ENCODE data around the gene NDOR1. TPM values are rescaled to one million over a fixed set of nuclear protein-coding genes. Genes with fewer than 3 reads are reported as not detected.

Gene NDOR1
- total RNA-seq, 5 donors from 2014 or later (not counting 1 experiment from before 2014, with no cell fraction given): 27.6 to 46.7 (median 45.4) TPM

DNA sequence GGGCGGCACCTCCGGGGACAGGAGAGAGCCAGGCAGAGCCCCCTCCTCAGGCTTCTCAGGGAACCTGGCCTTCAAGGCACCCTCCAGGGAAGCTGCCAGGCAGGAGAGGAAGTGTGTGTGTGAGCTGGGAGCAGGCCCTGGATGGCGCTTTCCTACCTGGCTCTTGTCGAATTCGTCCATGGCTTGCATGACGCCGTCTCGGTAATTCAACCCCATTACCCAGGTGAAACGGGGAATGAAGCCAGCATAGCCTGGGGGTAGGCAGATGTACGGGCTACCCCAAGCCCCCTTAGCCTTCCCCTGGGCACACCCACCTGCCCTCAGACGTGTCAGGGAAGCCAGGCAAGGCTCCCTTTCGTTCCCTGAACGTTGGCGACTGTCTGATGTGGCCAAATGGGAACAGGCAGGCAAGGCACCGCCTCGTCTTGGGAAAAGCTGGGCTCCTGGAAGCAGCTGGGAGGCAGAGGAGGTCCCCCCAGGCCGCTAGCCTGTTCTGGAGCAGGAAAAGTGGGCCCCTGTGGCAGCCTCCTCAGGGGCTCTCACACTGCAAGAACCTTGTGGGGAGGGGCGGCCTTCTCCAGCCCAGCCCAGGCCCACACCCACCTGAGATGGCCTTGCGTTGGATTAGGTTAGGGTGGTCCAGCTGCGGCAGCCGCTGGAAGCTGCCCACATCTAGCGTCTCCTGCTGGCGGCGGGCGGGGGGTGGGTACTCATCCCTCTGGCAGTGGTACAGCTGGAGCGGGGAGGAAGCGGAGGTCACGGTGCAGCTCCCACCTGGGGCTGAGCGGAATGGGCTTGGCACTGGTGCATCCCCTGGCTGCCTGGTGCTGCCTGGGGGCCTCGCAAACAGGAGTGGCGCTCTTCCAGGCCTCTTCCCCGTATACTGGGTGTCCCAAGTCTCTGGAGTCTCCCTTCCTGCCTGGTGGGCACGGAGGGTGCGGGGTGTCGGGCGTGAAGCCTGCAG is 39.3 kb downstream of the NDOR1 start:
- POLR2A ChIA-PET: interaction anchor here in 1 of 2 donors (0.6 kb wide), 1 partner anchor 112 kb away, joined by 10 read pairs; no protein-coding TSS in a partner anchor
- Histone ChIP-seq H3K27ac (ENCODE audit: low read length) (no peak overlapping the region), H3K27me3 (replicated peaks in 1 of 2; ENCODE audit: control insufficient read depth in 2 of 2, extremely low read depth in 1 of 2, insufficient read depth in 2 of 2, low read length in 1 of 2) (no peaks in the 10 kb centered on the region), H3K4me1 (ENCODE audit: control insufficient read depth in 1 of 2, extremely low read depth in 1 of 2, insufficient read depth in 2 of 2, low read length in 2 of 2) (peaks cover 2 to 31% of the 10 kb centered on the region in 2 experiments), H3K9me3 (no peaks in the 10 kb centered on the region), H3K36me3 (ENCODE audit: control insufficient read depth in 2 of 2, extremely low read depth in 1 of 2, insufficient read depth in 1 of 2, low read length in 1 of 2) (peaks cover 0 to 19% of the 10 kb centered on the region in 2 donors), H3K4me3 (ENCODE audit: control insufficient read depth in 1 of 2, extremely low read depth in 1 of 2, low read length in 1 of 2) (no peak overlapping the region)
- Mint-ChIP-seq H3K4me1 (peaks cover 18 to 25% (median 19%) of the 10 kb centered on the region in 3 donors), H3K9me3 (no peaks in the 10 kb centered on the region), H3K27ac (no peak overlapping the region), H3K27me3 (no peaks in the 10 kb centered on the region), H3K4me3 (no peak overlapping the region), H3K36me3 (peaks cover 14% of the 10 kb centered on the region)
- DNase-seq (no peak), ATAC-seq (replicated peaks in 1 of 4) (no peak)
- CTCF ChIA-PET: interaction anchor here in 1 of 2 donors (0.6 kb wide), 1 partner anchor 112 kb away, joined by 6 read pairs; no protein-coding TSS in a partner anchor
- 94% methylated on average over 27 of the region's 36 CpGs for WGBS (ENCODE audit: insufficient coverage)

DNA sequence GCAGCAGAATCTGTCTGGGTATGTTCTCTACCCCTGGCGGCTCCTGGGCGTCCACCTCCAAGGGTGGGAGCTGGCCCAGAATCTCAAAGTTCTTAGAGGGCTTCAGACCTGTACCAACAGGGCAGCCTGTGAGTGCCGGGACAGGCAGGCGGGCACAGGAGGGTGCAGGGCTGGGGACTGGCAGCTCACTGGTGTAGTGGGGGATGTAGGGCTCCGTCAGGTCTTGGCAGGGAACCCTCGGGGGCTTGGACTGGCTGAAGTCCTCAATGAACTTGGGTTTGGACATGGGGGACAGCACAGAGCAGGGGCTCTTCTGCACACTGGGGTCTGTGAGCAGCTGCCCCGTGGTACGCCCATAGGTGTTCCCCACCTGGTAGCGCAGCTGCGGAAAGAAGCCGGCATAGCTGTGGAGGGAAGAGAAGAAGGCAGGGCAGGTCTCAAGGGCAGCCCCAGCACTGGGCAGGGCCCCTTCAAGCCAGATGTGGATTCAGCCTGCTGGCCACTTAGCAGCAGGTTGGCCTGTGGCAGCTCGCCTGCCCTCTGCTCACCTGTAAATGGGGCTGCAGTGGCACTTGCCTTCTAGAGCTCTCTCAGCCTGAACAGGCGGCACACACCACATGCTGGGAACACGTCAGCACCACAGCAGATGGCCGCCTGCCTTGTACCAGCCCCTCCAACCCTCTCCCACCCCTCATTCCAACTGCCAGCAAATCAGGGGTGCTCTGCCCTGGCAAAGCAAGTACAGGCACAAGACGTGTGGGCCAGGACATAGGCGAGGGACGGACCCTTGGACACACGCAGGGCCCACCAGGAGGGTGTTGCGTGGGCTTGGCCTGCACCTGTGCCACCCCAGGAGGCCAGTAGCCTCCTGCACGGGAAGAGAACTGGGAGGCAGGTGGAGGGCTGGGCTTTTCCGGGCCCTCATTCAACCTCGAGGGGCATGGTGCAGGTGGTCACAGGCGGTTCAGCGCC is 40.2 kb downstream of the NDOR1 start:
- ChIA-PET CTCF (no interaction called here), POLR2A (no interaction called here)

GRCh38 chr9:137247135-137247915 is 41.8 kb downstream of the NDOR1 start:
- POLR2A ChIA-PET: no interaction called here
- H3K4me1 Mint-ChIP-seq: peaks cover 11 to 16% (median 11%) of the 10 kb centered on the region in 3 donors
- peaks cover 10% of the 10 kb centered on the region for H3K36me3 Mint-ChIP-seq

More for the DNA sequence above, 40.2 kb downstream of the NDOR1 start:
- Mint-ChIP-seq H3K27me3 (no peaks in the 10 kb centered on the region), H3K27ac (no peak overlapping the region), H3K4me1 (peaks cover 16 to 23% (median 19%) of the 10 kb centered on the region in 3 donors), H3K9me3 (no peaks in the 10 kb centered on the region), H3K36me3 (peaks cover 14% of the 10 kb centered on the region), H3K4me3 (no peak overlapping the region)
- Histone ChIP-seq H3K27ac (ENCODE audit: low read length) (no peak overlapping the region), H3K36me3 (ENCODE audit: control insufficient read depth in 2 of 2, extremely low read depth in 1 of 2, insufficient read depth in 1 of 2, low read length in 1 of 2) (peaks cover 0 to 19% of the 10 kb centered on the region in 2 donors), H3K27me3 (replicated peaks in 1 of 2; ENCODE audit: control insufficient read depth in 2 of 2, extremely low read depth in 1 of 2, insufficient read depth in 2 of 2, low read length in 1 of 2) (no peaks in the 10 kb centered on the region), H3K4me1 (ENCODE audit: control insufficient read depth in 1 of 2, extremely low read depth in 1 of 2, insufficient read depth in 2 of 2, low read length in 2 of 2) (peaks cover 2 to 27% of the 10 kb centered on the region in 2 experiments), H3K9me3 (no peaks in the 10 kb centered on the region), H3K4me3 (ENCODE audit: control insufficient read depth in 1 of 2, extremely low read depth in 1 of 2, low read length in 1 of 2) (no peak overlapping the region)
- DNase-seq: no peak
- ATAC-seq (replicated peaks in 1 of 4): no peak
- 91% methylated on average over 22 of the region's 25 CpGs for WGBS (ENCODE audit: insufficient coverage)

GRCh38 chr9:137247916-137248175 is 42.3 kb downstream of the NDOR1 start:
- POLR2A ChIA-PET: no interaction called here

More at GRCh38 chr9:137247135-137247915, 41.8 kb downstream of the NDOR1 start:
- ATAC-seq (replicated peaks in 1 of 4) (no peak), DNase-seq (no peak)
- Histone ChIP-seq H3K9me3 (no peaks in the 10 kb centered on the region), H3K4me1 (ENCODE audit: control insufficient read depth in 1 of 2, extremely low read depth in 1 of 2, insufficient read depth in 2 of 2, low read length in 2 of 2) (peaks cover 0 to 19% of the 10 kb centered on the region in 2 experiments), H3K27ac (ENCODE audit: low read length) (no peak overlapping the region), H3K4me3 (ENCODE audit: control insufficient read depth in 1 of 2, extremely low read depth in 1 of 2, low read length in 1 of 2) (no peak overlapping the region), H3K36me3 (ENCODE audit: control insufficient read depth in 2 of 2, extremely low read depth in 1 of 2, insufficient read depth in 1 of 2, low read length in 1 of 2) (peaks cover 0 to 13% of the 10 kb centered on the region in 2 donors), H3K27me3 (replicated peaks in 1 of 2; ENCODE audit: control insufficient read depth in 2 of 2, extremely low read depth in 1 of 2, insufficient read depth in 2 of 2, low read length in 1 of 2) (no peaks in the 10 kb centered on the region)
- CTCF ChIA-PET: interaction anchor here in 1 of 2 donors (1.0 kb wide), 1 partner anchor 11 kb away, joined by 4 read pairs; no protein-coding TSS in a partner anchor
- H3K9me3 Mint-ChIP-seq: no peaks in the 10 kb centered on the region
- H3K27me3 Mint-ChIP-seq: no peaks in the 10 kb centered on the region
- no peak overlapping the region for H3K27ac Mint-ChIP-seq
- no peak overlapping the region for H3K4me3 Mint-ChIP-seq
- WGBS (ENCODE audit: insufficient coverage): 83% methylated on average over 18 of the region's 20 CpGs

DNA sequence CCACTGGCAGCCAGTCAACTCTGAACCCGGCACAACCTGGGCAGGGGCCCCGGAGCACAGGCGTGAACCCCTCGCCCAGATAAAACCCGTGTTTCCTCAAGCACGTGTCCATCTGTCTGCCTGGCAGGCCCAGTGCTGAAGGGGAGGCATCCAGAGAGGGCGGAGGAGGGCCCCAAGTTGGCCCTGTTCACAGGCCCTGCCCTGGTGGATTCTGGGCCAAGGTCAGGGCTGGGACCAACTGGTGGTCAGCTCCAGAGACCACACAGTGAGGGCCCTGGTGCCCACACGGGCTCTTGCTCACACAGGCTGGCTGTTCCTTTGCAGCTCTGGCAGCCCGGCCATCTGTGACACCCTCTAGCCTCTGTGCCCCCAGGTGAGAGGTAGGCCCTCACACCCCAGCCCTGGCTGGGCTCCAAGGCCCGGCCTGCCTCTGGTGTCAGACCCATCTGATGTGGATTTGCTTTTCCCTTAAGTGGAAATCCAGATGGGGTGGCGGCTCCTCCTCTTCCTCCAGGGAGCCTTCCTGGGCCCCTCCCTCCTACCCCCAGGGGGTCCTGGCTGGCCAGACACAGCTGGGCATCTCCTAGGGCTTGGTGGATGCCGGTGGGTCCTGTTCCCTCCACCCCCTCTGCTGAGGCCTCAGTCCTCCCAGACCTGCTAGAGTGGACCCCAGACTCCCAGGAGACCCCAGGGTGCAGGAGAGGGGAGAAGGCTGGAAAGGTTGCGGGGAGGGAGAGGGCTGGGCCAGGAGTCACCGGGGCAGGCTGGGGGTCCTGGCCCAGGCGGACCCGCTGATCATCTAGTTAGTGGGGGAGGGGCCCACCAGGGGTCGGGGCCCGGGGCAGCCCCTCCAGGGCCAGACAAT is 45.1 kb downstream of the NDOR1 start:
- H3K36me3 Mint-ChIP-seq: no peaks in the 10 kb centered on the region

More at GRCh38 chr9:137247916-137248175, 42.3 kb downstream of the NDOR1 start:
- peaks cover 0 to 7% of the 10 kb centered on the region in 2 donors for H3K36me3 ChIP-seq (ENCODE audit: control insufficient read depth in 2 of 2, extremely low read depth in 1 of 2, insufficient read depth in 1 of 2, low read length in 1 of 2)
- no peak overlapping the region for H3K4me3 ChIP-seq (ENCODE audit: control insufficient read depth in 1 of 2, extremely low read depth in 1 of 2, low read length in 1 of 2)
- H3K4me1 ChIP-seq (ENCODE audit: control insufficient read depth in 1 of 2, extremely low read depth in 1 of 2, insufficient read depth in 2 of 2, low read length in 2 of 2): peaks cover 0 to 13% of the 10 kb centered on the region in 2 experiments
- H3K9me3 ChIP-seq: no peaks in the 10 kb centered on the region
- no peak overlapping the region for H3K27ac Mint-ChIP-seq
- H3K27me3 ChIP-seq (replicated peaks in 1 of 2; ENCODE audit: control insufficient read depth in 2 of 2, extremely low read depth in 1 of 2, insufficient read depth in 2 of 2, low read length in 1 of 2): no peaks in the 10 kb centered on the region
- no peak for DNase-seq
- H3K36me3 Mint-ChIP-seq: peaks cover 5% of the 10 kb centered on the region
- no peaks in the 10 kb centered on the region for H3K27me3 Mint-ChIP-seq
- CTCF ChIA-PET: no interaction called here
- H3K27ac ChIP-seq (ENCODE audit: low read length): no peak overlapping the region
- no CpG with 5 or more reads among the region's 6 CpGs for WGBS (ENCODE audit: insufficient coverage)
- H3K4me1 Mint-ChIP-seq: peaks cover 5 to 11% (median 5%) of the 10 kb centered on the region in 3 donors
- no peak for ATAC-seq (replicated peaks in 1 of 4)
- H3K4me3 Mint-ChIP-seq: no peak overlapping the region
- no peaks in the 10 kb centered on the region for H3K9me3 Mint-ChIP-seq

More for the DNA sequence above, 45.1 kb downstream of the NDOR1 start:
- 85% methylated on average over 13 of the region's 18 CpGs for WGBS (ENCODE audit: insufficient coverage)
- no peak overlapping the region for H3K27ac Mint-ChIP-seq
- ChIA-PET CTCF (no interaction called here), POLR2A (no interaction called here)
- H3K27me3 ChIP-seq (replicated peaks in 1 of 2; ENCODE audit: control insufficient read depth in 2 of 2, extremely low read depth in 1 of 2, insufficient read depth in 2 of 2, low read length in 1 of 2): no peaks in the 10 kb centered on the region
- DNase-seq (no peak), ATAC-seq (replicated peaks in 1 of 4) (no peak)
- no peaks in the 10 kb centered on the region for H3K9me3 Mint-ChIP-seq
- peaks cover 4 to 5% (median 4%) of the 10 kb centered on the region in 3 donors for H3K4me1 Mint-ChIP-seq
- no peak overlapping the region for H3K4me3 ChIP-seq (ENCODE audit: control insufficient read depth in 1 of 2, extremely low read depth in 1 of 2, low read length in 1 of 2)
- no peaks in the 10 kb centered on the region for H3K36me3 ChIP-seq (ENCODE audit: control insufficient read depth in 2 of 2, extremely low read depth in 1 of 2, insufficient read depth in 1 of 2, low read length in 1 of 2)
- no peak overlapping the region for H3K27ac ChIP-seq (ENCODE audit: low read length)
- no peak overlapping the region for H3K4me3 Mint-ChIP-seq
- peaks cover 0 to 13% of the 10 kb centered on the region in 2 experiments for H3K4me1 ChIP-seq (ENCODE audit: control insufficient read depth in 1 of 2, extremely low read depth in 1 of 2, insufficient read depth in 2 of 2, low read length in 2 of 2)
- H3K27me3 Mint-ChIP-seq: no peaks in the 10 kb centered on the region
- no peaks in the 10 kb centered on the region for H3K9me3 ChIP-seq
